HG02852 (cell line): Measurements from ENCODE around the gene NSL1.
"Not testable (repeated sequence)": the region's sequence is repeated elsewhere in the genome, so short reads cannot be mapped to it uniquely, and the experiment has no call there.

ENCODE experiments used
- ATAC-seq: cut with Tn5 transposase; IDR thresholded peaks from one replicate; pipeline ENCODE4 v1.9.1; 2021; ENCODE audit warnings: mild to moderate bottlenecking, moderate library complexity; ENCODE audit not compliant: unreplicated experiment

Gene NSL1

DNA sequence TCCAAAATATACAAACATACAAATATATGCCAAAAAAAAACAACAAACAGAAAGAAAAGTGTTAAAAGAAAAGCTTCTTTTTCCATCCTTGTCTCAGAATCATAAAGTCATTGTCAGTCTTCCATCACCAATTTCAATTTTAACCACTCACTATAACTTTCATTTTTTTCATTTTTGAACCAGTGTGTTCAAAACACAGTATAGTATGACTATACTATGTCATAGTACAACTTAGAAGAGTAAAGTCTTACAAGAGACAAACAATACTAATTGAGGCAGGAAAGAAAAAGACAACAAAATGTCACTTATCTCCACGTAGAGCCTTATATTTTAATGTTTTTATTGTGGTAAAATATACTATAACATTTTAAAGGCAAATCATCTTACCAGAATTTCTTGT lies 7.6 kb downstream of the NSL1 start:
- no peak for ATAC-seq

- ATAC-seq, result no peak
Observed at GRCh38 chr1:212782422-212783154, 9.0 kb downstream of the NSL1 start.

DNA sequence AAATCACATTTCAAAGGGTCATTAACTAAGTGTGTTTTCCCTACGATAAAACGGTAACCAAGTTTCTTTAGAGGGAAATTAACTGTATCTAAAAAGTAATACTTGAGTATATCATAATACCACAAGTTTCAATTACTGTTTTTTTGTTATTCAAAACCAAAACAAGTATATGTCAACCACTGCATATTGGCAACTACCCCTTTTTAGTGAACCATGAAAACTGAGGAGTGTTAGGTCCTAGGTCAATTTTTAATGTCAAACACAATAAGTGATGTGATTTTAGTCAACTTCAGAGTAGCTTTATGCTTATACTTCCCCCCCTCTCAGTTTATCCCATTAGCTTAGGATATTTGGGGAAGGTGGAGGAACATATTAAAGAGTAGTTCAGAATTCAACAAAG lies 10.4 kb downstream of the NSL1 start:
- ATAC-seq, result no peak

- ATAC-seq, result no peak
Observed at GRCh38 chr1:212780759-212781158, 10.8 kb downstream of the NSL1 start.

DNA sequence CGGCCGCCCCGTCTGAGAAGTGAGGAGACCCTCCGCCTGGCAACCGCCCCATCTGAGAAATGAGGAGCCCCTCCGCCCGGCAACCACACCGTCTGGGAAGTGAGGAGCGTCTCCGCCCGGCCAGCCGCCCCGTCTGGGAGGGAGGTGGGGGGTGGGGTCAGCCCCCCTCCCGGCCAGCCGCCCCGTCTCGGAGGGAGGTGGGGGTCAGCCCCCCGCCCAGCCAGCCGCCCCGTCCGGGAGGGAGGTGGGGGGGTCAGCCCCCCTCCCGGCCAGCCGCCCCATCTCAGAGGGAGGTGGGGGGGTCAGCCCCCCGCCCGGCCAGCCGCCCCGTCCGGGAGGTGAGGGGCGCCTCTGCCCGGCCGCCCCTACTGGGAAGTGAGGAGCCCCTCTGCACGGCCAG lies 12.5 kb downstream of the NSL1 start:
- ATAC-seq, result not testable (repeated sequence)

DNA sequence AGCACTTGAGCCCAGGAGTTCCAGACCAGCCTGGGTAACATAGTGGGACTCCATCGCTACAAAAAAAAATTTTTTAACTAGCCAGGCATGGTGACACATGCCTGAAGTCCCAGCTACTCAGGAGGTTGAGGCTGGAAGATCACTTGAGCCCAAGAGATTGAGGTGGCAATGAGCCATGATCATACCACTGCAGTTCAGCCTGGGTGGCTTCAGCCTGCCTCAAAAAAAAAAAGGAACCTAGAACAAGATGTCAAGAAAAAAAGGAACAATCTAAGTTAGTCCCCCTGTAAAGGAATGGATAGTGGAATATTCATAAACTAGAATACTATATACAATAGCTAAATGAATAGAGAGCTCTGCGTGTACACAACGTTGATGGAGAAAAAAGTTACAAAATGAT lies 14.4 kb downstream of the NSL1 start:
- no peak for ATAC-seq

- ATAC-seq, result no peak
Observed at GRCh38 chr1:212775241-212775640, 16.3 kb downstream of the NSL1 start.

GRCh38 chr1:212774584-212774983 lies 17.0 kb downstream of the NSL1 start:
- no peak for ATAC-seq

- no peak for ATAC-seq
Observed at GRCh38 chr1:212773011-212773410, 18.6 kb downstream of the NSL1 start.

- no peak for ATAC-seq
Observed at GRCh38 chr1:212771341-212771740, 20.2 kb downstream of the NSL1 start.

DNA sequence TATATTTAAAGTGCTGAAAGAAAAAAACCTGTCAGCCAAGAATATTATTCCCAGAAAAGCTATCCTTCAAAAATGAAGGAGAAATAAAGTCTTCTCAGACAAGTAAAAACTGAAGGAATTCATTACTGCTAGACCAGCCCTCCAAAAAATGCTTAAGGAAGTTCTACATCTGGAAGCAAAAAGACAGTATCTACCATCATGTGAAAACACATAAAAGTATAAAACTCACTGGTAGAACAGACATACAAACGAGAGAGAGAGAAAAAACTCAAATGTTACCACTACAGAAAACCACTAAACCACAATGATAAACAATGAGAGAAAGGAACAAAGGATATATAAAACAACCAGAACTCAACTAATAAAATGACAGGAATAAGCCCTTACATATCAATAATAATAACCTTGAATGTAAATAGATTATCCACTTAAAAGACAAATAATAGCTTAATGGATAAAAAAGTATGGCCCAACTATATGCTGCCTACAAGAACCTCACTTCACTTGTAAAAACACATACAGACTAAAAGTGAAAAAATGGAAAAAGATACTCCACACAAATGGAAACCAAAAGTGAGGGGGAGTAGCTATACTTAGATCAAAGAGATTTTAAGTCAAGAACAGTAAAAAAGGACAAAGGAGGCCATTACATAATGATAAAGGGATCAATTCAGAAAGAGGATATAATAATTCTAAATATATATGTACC lies 22.0 kb downstream of the NSL1 start:
- ATAC-seq, result peak; percentile 48

DNA sequence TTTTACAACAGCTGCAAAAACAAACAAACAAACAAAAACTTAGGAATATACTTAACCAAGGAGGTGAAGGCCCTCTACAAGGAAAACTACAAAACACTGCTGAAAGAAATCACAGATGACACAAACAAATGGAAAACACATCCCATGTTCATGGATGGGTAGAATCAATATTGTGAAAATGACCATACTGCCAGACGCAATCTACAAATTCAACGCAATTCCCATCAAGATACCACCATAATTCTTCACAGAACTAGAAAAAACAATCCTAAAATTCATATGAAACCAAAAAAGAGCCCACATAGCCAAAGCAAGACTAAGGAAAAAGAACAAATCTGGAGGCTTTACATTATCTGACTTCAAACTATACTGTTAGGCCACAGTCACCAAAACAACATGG lies 24.8 kb downstream of the NSL1 start:
- not testable (repeated sequence) for ATAC-seq

DNA sequence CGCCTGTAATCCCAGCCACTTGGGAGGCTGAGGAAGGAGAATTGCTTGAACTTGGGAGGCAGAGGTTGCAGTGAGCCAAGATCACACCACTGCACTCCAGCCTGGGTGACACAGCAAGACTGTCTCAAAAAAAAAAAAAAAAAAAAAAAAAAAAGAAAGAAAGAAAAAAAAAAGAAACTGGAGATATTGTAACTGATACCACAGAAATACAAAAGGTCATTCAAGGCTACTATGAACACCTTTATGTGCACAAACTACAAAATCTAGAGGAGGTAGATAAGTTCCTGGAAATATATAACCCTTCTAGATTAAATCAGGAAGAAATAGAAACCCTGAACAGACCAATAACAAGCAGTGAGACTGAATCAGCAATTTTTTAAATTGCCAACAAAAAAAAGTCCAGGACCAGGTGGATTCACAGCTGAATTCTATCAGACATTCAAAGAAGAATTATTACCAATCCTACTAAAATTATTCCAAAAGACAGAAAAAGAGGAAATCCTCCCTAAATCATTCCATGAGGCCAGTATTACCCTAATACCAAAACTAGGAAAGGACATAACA lies 26.8 kb downstream of the NSL1 start:
- not testable (repeated sequence) for ATAC-seq

- no peak for ATAC-seq
Observed at GRCh38 chr1:212762839-212763238, 28.7 kb downstream of the NSL1 start.

DNA sequence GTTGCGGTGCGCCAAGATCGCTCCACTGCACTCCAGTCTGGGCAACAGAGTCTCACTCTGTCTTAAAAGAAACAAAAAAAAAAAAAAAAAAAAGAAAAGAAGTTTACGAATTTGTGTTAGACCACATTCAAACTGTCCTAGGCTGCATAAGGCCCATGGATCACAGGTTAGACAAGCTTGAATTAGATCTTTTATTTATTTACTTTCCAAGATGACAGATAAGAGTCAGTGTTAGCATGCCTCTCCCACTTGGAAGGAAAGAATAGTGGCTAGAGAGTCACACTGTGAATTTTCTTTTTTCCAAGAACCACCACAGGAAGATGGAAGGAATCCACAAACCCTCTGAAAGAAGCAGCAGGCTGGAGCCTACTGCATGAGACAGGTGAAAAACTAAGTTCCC lies 29.3 kb downstream of the NSL1 start:
- ATAC-seq, result no peak

DNA sequence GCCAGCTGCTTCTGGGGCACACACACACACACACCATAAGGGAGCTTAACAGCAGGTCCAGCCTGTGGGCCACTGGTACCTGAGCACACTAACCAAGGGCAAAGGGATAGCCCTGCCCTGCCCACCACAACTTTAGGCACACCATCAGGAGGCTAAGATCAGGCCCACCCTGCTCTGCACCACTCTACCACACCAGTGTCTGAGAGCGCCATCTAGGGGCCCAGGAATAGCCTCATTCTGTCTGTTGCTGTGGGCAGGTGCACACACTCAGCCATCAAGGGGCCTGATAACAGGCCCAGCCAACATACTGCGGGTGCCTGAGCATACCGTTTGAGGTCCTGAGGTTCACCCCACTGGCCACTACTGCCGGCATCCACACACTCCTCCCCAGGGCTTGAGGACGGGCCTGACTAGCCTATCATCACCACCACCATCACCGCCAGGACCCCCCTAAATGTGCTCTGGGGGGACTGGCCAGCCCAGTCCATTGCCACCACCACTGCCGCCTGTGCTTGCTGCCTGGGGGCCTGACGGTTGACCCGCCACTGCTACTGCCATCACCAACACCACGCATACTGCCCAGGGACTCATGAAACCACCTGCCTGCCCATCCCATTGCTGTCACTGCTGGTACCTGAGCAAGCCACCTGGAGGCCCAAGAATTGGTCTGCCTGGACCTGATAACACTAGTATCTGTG lies 31.3 kb downstream of the NSL1 start:
- no peak for ATAC-seq

GRCh38 chr1:212759683-212760082 lies 31.9 kb downstream of the NSL1 start:
- ATAC-seq, result no peak

DNA sequence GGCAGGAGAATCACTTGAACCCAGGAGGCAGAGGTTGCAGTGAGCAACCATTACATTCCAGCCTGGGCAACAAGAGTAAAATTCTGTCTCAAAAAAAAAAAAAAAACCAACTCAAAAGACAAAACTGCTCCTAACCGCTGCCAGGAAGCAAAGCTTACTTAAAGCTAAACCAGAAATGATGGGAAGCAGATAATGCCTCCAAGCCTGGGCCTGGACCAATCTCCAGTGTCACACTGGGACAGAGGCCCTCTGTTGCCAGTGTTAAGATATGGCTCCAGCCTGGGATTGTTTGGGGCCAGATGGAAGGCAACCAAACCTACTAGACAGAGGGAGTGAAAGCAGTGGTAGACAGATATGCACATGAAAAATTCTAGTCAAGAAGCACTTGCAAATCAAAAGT lies 36.9 kb downstream of the NSL1 start:
- ATAC-seq, result no peak

- peak; percentile 42 for ATAC-seq
Observed at GRCh38 chr1:212754193-212754592, 37.4 kb downstream of the NSL1 start.

GRCh38 chr1:212753749-212754148 lies 37.8 kb downstream of the NSL1 start:
- no peak for ATAC-seq

GRCh38 chr1:212752934-212753497 lies 38.6 kb downstream of the NSL1 start:
- ATAC-seq, result peak; percentile 30
